Heart left ventricle (tissue), 16 donors: ENCODE data around the gene MGARP. TPM values are rescaled to one million over a fixed set of nuclear protein-coding genes. Genes with fewer than 3 reads are reported as not detected.

Experiments
- ATAC-seq, 4 donors: fragments of 200-7000 bp; cut with Tn5 transposase; one replicate each; pipeline ENCODE4 v1.9.1; 2020 to 2022; ENCODE audit warnings: moderate library complexity in 4 of 4, mild to moderate bottlenecking in 3 of 4, moderate number of reproducible peaks in 1 of 4
- DNase-seq, 5 donors: peaks; one replicate each; pipeline ENCODE4 v3.0.0-alpha.2; 2020
- H3K27ac ChIP-seq, 12 donors: fragments of 200-600 bp; sonication (generic) in 4 of 12; one replicate each; pipeline versions ENCODE4 v1.5.0 to v1.8.0; 2016 to 2022; ENCODE audit warnings: mild to moderate bottlenecking in 2 of 12
- H3K27me3 ChIP-seq, 9 donors: fragments of 200-600 bp; sonication (generic) in 2 of 9; one replicate each; pipeline versions ENCODE4 v1.5.1 to v1.8.0; 2016 to 2022; ENCODE audit warnings: mild to moderate bottlenecking in 3 of 9
- H3K36me3 ChIP-seq, 9 donors: fragments of 200-600 bp; sonication (generic) in 2 of 9; one replicate each; pipeline versions ENCODE4 v1.5.0 to v1.8.0; 2018 to 2022; ENCODE audit warnings: mild to moderate bottlenecking in 2 of 9
- H3K4me1 ChIP-seq, 12 donors: fragments of 200-600 bp; sonication (generic) in 4 of 12; one replicate each; pipeline versions ENCODE4 v1.5.0 to v1.8.0; 2016 to 2022; ENCODE audit warnings: mild to moderate bottlenecking in 3 of 12
- H3K4me3 ChIP-seq, 12 donors: fragments of 200-600 bp; sonication (generic) in 4 of 12; one replicate each; pipeline versions ENCODE4 v1.5.0 to v1.8.0; 2017 to 2022; ENCODE audit warnings: mild to moderate bottlenecking in 9 of 12, moderate library complexity in 4 of 12
- H3K9me3 ChIP-seq, 12 donors: fragments of 200-600 bp; sonication (generic) in 4 of 12; one replicate each; pipeline versions ENCODE4 v1.5.0 to v1.8.0; 2016 to 2022; ENCODE audit warnings: mild to moderate bottlenecking in 1 of 12
- POLR2A ChIP-seq, 2 donors: fragments of 450-650 bp; IDR thresholded peaks; one replicate each; pipeline ENCODE4 v1.6.1; 2017; ENCODE audit warnings: antibody characterized with exemption in 2 of 2, mild to moderate bottlenecking in 2 of 2, moderate library complexity in 2 of 2
- WGBS, 4 donors: extraction: QIAGEN DNeasy Blood & Tissue Kit in 2 of 4; methylation state at CpG; one replicate each; pipeline versions ENCODE4 v1.1.5 to v1.1.7; 2013 to 2018; 5-methylcytosine and 5-hydroxymethylcytosine counted together
- intact Hi-C, 10 donors: fragments of 100-400 bp; cut with DNase I; formaldehyde crosslinking; loops; one replicate each; pipeline versions ENCODE4 v1.11.1 to v1.14.2; 2022
- polyA plus RNA-seq, 2 donors: library from polyadenylated mRNA; stranded (reverse); fragments of 200-250 nt; gene quantifications; one replicate each; pipeline ENCODE4 v1.2.3, GENCODE V29; 2013
- total RNA-seq, 9 donors: library from RNA; depleted of rRNA in 2 of 9; stranded (reverse); fragments of >200 nt in 2 of 9; fragmentation: NEBNext Ultra II Directional in 3 of 9; extraction: Animal tissue kit (Norgen Biotek cat#: 25700) in 3 of 9; gene quantifications; one replicate each; pipeline versions ENCODE4 v1.1.0 to v1.2.4, GENCODE V29; 2016 to 2023
- TF ChIP-seq, protein P1 (sequence below), 12 donors: fragments of 200-600 bp; sonication (generic) in 4 of 12; IDR thresholded peaks; one replicate each; pipeline versions ENCODE4 v1.5.0 to v1.8.0; 2018 to 2022; ENCODE audit warnings: antibody characterized with exemption in 12 of 12, mild to moderate bottlenecking in 5 of 12
- donor health status: ischemic (EF 13 %, LVEDD 7.1; RV severe dilation, severe dysfunction).
- donor health status: healthy with polysubstance abuse.
- donor health status: DM: no; HTN: yes; CAD: no.
- donor health status: DM: no; HTN: no; CAD: no.
- donor health status: ischemic (EF 25% LVEDD 6.9; RV normal size, moderate dysfunction).
- donor health status: ischemic (EF 25% LVEDD 5.7; RV mildly dilated, moderate dysfunction).
- donor health status: healthy.
- donor health status: DM: yes; HTN: yes; CAD: no.
- donor health status: ischemic (EF 35%, LVEDD 5.7; RV mildly dilated, moderate dysfunction).
- donor health status: nonischemic (EF 11% LVEDD 7.7; RV severe dilation, severe dysfunction).
- donor health status: DM: yes; HTN: yes; CAD: no.
- donor health status: PGD.
- donor health status: ischemic (EF 29% LVEDD 5.4; RV normal size, mild dysfunction).
- donor health status: nonischemic (EF 23%, LVEDD 6.1; RV moderate dilation, normal function).

MGARP gene
- total and polyA plus RNA-seq, 11 donors = 0.48 to 7.8 (median 0.98) TPM

DNA sequence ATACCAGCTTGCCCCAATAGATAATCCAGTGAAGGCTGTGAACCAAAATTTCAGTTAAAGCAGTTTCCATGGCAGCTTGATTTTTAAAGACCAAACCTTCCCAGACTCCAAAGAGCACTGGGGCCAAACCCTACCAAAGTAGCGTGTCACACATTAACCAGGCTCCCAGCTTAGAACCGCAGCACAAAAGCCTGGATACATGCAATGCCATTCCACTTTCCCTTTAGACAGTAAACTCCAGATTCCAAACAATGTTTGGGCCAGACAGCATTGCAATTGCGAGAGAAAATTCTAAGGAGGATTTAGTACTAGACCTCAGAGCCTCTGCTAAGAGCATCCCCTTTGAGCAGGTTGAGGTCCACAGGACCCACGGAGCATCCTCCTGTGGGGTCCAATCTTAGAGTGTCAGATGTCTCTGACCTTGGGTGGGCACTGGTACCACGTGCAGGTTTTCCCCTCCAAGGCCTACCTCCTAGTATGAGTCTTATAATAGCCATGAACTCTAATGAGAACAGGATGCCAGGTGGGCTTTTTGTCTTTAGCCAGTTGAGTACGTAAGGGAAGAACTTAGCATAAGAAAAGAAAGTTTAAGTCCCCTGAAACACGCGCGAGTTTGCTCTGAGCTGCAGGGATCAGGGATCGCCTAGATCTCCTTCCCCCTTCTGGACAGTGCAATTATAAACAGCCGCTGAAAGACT is 38.8 kb downstream of the MGARP start:
- no peak for TF ChIP-seq POLR2A (IDR thresholded peaks at IDR 0.05)
- TF ChIP-seq, protein P1, sequence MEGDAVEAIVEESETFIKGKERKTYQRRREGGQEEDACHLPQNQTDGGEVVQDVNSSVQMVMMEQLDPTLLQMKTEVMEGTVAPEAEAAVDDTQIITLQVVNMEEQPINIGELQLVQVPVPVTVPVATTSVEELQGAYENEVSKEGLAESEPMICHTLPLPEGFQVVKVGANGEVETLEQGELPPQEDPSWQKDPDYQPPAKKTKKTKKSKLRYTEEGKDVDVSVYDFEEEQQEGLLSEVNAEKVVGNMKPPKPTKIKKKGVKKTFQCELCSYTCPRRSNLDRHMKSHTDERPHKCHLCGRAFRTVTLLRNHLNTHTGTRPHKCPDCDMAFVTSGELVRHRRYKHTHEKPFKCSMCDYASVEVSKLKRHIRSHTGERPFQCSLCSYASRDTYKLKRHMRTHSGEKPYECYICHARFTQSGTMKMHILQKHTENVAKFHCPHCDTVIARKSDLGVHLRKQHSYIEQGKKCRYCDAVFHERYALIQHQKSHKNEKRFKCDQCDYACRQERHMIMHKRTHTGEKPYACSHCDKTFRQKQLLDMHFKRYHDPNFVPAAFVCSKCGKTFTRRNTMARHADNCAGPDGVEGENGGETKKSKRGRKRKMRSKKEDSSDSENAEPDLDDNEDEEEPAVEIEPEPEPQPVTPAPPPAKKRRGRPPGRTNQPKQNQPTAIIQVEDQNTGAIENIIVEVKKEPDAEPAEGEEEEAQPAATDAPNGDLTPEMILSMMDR (IDR thresholded peaks at IDR 0.05) = no peak
- no peak for ATAC-seq
- DNase-seq = no peak
- peaks cover 0 to 3% (median 0%) of the 10 kb centered on the region in 12 donors for H3K4me1 ChIP-seq
- intact Hi-C loops = no loop called here
- no peak overlapping the region for H3K27ac ChIP-seq
- 78 to 87% (median 86%) methylated on average over 10 to 11 of the region's 11 CpGs for WGBS, 4 donors
- no peaks in the 10 kb centered on the region for H3K27me3 ChIP-seq
- no peak overlapping the region for H3K4me3 ChIP-seq
- H3K9me3 ChIP-seq = peaks cover 0 to 8% (median 0%) of the 10 kb centered on the region in 12 donors
- H3K36me3 ChIP-seq = no peaks in the 10 kb centered on the region

DNA sequence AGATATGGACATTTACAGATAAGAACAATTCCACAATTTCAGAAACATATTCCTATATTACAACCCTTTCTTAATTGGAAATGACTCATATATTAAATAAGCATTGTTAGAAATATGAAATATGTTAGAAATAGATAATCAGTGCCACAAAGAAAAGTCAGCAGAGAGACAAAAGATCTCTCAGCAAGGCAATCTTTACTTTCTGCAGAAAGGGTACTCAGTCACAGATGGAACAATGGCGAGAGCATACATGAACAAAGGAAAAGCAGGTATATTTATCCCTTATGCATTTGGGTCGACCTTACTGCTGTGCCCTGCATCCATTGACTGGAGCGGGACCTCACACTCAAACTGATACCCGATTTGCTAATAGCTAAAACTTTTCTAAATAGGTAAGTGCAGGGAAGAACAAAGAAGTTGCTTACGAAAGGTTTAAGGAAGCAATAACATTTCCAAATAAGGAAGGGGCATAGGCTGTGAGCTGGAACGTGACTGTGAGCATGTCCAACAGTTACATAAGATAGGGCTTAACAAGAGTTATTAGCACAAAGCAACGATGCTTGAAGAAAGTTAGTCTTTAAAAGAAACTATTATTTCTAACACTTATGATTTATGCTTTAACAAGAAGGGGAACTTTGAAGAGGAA is 40.8 kb downstream of the MGARP start:
- ATAC-seq = no peak
- H3K4me1 ChIP-seq = no peaks in the 10 kb centered on the region
- no peak for TF ChIP-seq POLR2A (IDR thresholded peaks at IDR 0.05)
- TF ChIP-seq, protein P1 (IDR thresholded peaks at IDR 0.05) = no peak
- H3K9me3 ChIP-seq = peaks cover 0 to 8% (median 0%) of the 10 kb centered on the region in 12 donors
- H3K27ac ChIP-seq = no peak overlapping the region
- 86 to 92% (median 89%) methylated on average over 7 of the region's 7 CpGs for WGBS, 4 donors
- intact Hi-C loops = no loop called here
- no peaks in the 10 kb centered on the region for H3K36me3 ChIP-seq
- no peaks in the 10 kb centered on the region for H3K27me3 ChIP-seq
- DNase-seq = no peak
- H3K4me3 ChIP-seq = no peak overlapping the region

DNA sequence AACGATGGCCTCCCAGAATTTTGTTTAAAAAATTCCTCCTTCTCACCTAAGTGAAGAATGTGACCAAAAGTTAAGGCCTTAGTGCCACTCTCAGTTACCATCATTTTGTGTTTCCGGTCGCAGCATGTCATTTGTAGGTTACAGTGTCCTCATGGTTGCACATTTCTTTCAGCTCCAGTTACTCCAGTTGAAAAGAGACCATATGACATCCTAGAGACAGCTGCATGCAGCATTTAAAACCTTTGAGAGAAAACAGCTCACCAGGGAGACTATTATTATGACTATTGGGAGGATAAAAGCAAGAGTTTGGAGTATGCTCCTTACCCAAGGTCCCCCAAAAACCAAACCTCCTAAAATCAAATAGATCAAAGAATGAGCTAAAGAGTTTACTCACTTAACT is 45.8 kb downstream of the MGARP start:
- 75 to 93% (median 84%) methylated on average over 3 of the region's 3 CpGs for WGBS, 4 donors
- peaks cover 0 to 6% (median 0%) of the 10 kb centered on the region in 12 donors for H3K9me3 ChIP-seq
- intact Hi-C loops = no loop called here
- no peak overlapping the region for H3K4me3 ChIP-seq
- H3K27me3 ChIP-seq = no peaks in the 10 kb centered on the region
- no peaks in the 10 kb centered on the region for H3K4me1 ChIP-seq
- no peak overlapping the region for H3K27ac ChIP-seq
- ATAC-seq (no peak), DNase-seq (no peak)
- no peak for TF ChIP-seq POLR2A (IDR thresholded peaks at IDR 0.05)
- TF ChIP-seq, protein P1 (IDR thresholded peaks at IDR 0.05) = no peak
- no peaks in the 10 kb centered on the region for H3K36me3 ChIP-seq

DNA sequence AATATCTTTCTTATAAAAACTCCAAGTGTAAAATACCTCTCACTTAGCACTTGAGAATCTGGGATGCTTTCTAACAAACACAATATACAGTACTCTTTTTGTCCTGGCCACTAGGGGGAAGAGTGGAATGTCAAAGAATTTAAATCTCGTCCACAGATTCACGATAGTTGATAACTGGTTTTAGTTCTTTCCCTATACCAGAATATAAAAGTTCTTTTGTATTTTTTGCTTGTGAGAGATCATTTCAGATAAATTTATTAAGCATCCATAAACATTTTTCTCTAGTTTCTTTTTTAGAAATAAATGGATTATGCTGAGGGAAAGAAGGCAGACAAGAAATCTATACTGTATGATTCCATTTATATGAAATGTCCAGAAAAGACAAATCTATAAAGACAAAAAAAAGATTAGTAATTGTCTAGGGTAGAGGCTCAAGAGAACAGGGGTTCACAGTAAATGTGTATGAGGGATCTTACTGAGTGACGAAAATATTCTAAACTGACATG is 50.4 kb downstream of the MGARP start:
- intact Hi-C loops = loop anchor here in 8 of 10 donors (1.0 to 10.0 kb wide), 8 partner anchors 53 to 132 kb away; partner anchors contain the start of gene MGARP (in 2 of the 8)
- Histone ChIP-seq H3K27me3 (no peaks in the 10 kb centered on the region), H3K4me3 (no peak overlapping the region), H3K36me3 (no peaks in the 10 kb centered on the region), H3K27ac (no peak overlapping the region), H3K9me3 (no peaks in the 10 kb centered on the region), H3K4me1 (no peaks in the 10 kb centered on the region)
- WGBS, 4 donors = 30 to 35% (median 33%) methylated on average over 3 of the region's 3 CpGs
- TF ChIP-seq, protein P1 (IDR thresholded peaks at IDR 0.05) = peak; percentile 53 to 78 (median 67)
- TF ChIP-seq POLR2A (IDR thresholded peaks at IDR 0.05) = no peak
- DNase-seq = no peak
- peak in 2 of 4 donors; percentile 60 to 67 for ATAC-seq
